Loucy (cell line): Measurements from ENCODE around the gene HMX2.
"Not testable (repeated sequence)": the region's sequence is repeated elsewhere in the genome, so short reads cannot be mapped to it uniquely, and the experiment has no call there.

ENCODE experiments used
- H2AFZ ChIP-seq: fragments of 200-600 bp; sonication (generic); 2 replicates; pipeline ENCODE4 v1.6.0; 2016; ENCODE audit warnings: antibody characterized with exemption, mild to moderate bottlenecking, low read length, moderate library complexity
- H3F3A ChIP-seq: fragments of 200-600 bp; 2 replicates; pipeline ENCODE4 v1.6.0; 2016; ENCODE audit warnings: antibody characterized with exemption, low read depth, mild to moderate bottlenecking
- H3K27me3 ChIP-seq: fragments of 200-600 bp; sonication (generic); 2 replicates; pipeline ENCODE4 v1.6.1; 2014; ENCODE audit warnings: low read length, mild to moderate bottlenecking; ENCODE audit not compliant: insufficient read depth, poor library complexity, severe bottlenecking
- H3K36me3 ChIP-seq: fragments of 200-600 bp; sonication (generic); 2 replicates; pipeline ENCODE4 v1.6.1; 2016; ENCODE audit warnings: low read length; ENCODE audit not compliant: insufficient read depth
- H3K4me1 ChIP-seq: fragments of 200-600 bp; sonication (generic); 2 replicates; pipeline ENCODE4 v1.5.1; 2014; ENCODE audit warnings: low read length, mild to moderate bottlenecking; ENCODE audit not compliant: insufficient read depth, poor library complexity, severe bottlenecking
- H3K4me2 ChIP-seq: fragments of 200-600 bp; sonication (generic); 2 replicates; pipeline ENCODE4 v1.6.0; 2014; ENCODE audit warnings: antibody characterized with exemption, low read length, low read depth, mild to moderate bottlenecking; ENCODE audit not compliant: poor library complexity, severe bottlenecking
- H3K4me3 ChIP-seq: fragments of 200-600 bp; sonication (generic); 2 replicates; pipeline ENCODE4 v1.5.1; 2014; ENCODE audit warnings: low read length, mild to moderate bottlenecking, mixed read lengths; ENCODE audit not compliant: poor library complexity, severe bottlenecking
- H3K79me2 ChIP-seq: fragments of 200-600 bp; sonication (generic); 2 replicates; pipeline ENCODE4 v1.6.1; 2014; ENCODE audit warnings: low read length; ENCODE audit not compliant: insufficient read depth
- H3K9ac ChIP-seq: fragments of 200-600 bp; sonication (generic); 2 replicates; pipeline ENCODE4 v1.6.0; 2014; ENCODE audit warnings: mild to moderate bottlenecking, low read depth, low read length, moderate library complexity; ENCODE audit not compliant: poor library complexity, severe bottlenecking
- H3K9me2 ChIP-seq: fragments of 200-600 bp; sonication (generic); replicated peaks from 2 replicates; pipeline ENCODE4 v1.6.1; 2016; ENCODE audit warnings: low read depth, low read length, mixed read lengths
- H3K9me3 ChIP-seq: fragments of 200-600 bp; sonication (generic); 2 replicates; pipeline ENCODE4 v1.6.1; 2014; ENCODE audit warnings: mild to moderate bottlenecking, antibody characterized with exemption, low read length, low read depth; ENCODE audit not compliant: insufficient read depth
- H4K20me1 ChIP-seq: fragments of 200-600 bp; sonication (generic); 2 replicates; pipeline ENCODE4 v1.6.0; 2014; ENCODE audit warnings: antibody characterized with exemption, low read length, mild to moderate bottlenecking; ENCODE audit not compliant: insufficient read depth, poor library complexity, severe bottlenecking
- EZH2phosphoT487 ChIP-seq: fragments of 200-600 bp; IDR thresholded peaks from 2 replicates; pipeline ENCODE4 v1.6.1; 2018; ENCODE audit warnings: antibody characterized with exemption, mild to moderate bottlenecking, moderate library complexity, borderline replicate concordance
- TF ChIP-seq, protein P1 (sequence below): fragments of 200-600 bp; sonication (generic); conservative IDR thresholded peaks from 2 replicates; pipeline ENCODE4 v1.5.1; 2014; ENCODE audit warnings: mild to moderate bottlenecking, antibody characterized with exemption, low read length

Gene HMX2

DNA sequence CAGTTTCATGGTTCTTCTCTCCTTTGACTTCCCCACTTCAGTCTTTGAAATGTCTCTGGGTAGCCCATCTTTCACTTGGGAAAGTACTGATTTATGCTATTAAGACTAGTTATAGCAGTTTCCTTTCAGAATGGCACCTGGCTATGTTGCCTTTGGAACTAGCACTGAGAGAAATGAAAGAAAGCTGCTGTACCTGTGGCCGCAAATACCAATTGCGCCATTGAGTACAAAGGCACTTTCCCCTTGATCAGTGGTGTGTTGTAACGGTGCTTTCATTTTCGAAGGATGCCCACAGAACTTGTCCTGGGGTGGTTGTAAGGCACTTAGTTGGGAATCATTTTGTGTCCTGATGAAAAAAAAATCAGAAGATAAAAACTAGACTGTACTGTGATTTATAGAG lies 23.0 kb downstream of the HMX2 start:
- H3K9me2 ChIP-seq = no peaks in the 10 kb centered on the region
- H3K4me1 ChIP-seq = no peaks in the 10 kb centered on the region
- peaks cover 46% of the 10 kb centered on the region; the same call in 1 of the 2 replicates for H3K79me2 ChIP-seq
- no peak overlapping the region for H3K9ac ChIP-seq
- H2AFZ ChIP-seq = no peak overlapping the region
- no peaks in the 10 kb centered on the region for H3F3A ChIP-seq
- H3K4me3 ChIP-seq = no peak overlapping the region
- peaks cover 49% of the 10 kb centered on the region for H3K36me3 ChIP-seq
- no peak for TF ChIP-seq EZH2phosphoT487
- TF ChIP-seq, protein P1, sequence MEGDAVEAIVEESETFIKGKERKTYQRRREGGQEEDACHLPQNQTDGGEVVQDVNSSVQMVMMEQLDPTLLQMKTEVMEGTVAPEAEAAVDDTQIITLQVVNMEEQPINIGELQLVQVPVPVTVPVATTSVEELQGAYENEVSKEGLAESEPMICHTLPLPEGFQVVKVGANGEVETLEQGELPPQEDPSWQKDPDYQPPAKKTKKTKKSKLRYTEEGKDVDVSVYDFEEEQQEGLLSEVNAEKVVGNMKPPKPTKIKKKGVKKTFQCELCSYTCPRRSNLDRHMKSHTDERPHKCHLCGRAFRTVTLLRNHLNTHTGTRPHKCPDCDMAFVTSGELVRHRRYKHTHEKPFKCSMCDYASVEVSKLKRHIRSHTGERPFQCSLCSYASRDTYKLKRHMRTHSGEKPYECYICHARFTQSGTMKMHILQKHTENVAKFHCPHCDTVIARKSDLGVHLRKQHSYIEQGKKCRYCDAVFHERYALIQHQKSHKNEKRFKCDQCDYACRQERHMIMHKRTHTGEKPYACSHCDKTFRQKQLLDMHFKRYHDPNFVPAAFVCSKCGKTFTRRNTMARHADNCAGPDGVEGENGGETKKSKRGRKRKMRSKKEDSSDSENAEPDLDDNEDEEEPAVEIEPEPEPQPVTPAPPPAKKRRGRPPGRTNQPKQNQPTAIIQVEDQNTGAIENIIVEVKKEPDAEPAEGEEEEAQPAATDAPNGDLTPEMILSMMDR = no peak
- H3K4me2 ChIP-seq = no peak overlapping the region
- no peaks in the 10 kb centered on the region for H3K27me3 ChIP-seq
- H4K20me1 ChIP-seq = peaks cover 17% of the 10 kb centered on the region
- no peaks in the 10 kb centered on the region for H3K9me3 ChIP-seq

DNA sequence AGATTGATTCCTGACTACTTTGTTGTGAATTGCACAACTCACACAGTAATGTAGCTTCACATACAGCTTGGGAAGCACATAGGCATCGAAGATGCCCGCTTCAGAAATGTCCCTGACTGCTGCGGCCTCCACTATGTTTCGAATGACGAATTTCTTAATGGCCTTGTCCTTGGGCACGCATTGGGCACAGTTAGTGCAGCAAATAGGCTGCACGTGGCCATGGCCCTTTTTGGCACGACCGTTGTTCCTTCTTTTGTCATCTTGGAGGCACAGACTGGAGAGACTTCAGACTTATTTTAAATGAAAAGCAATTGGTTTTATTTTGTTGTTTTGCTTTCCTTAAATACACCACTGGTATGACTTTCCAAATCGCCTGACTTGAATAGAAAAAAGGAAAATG lies 23.7 kb downstream of the HMX2 start:
- Histone ChIP-seq H3K36me3 (peaks cover 49% of the 10 kb centered on the region), H4K20me1 (peaks cover 11% of the 10 kb centered on the region), H3K79me2 (peaks cover 39% of the 10 kb centered on the region; the same call in 1 of the 2 replicates)
- not testable (repeated sequence) for H3F3A ChIP-seq, H3K9me3 ChIP-seq, H3K9me2 ChIP-seq, H3K9ac ChIP-seq, H3K4me3 ChIP-seq, H3K4me2 ChIP-seq, H3K27me3 ChIP-seq, H3K4me1 ChIP-seq, H2AFZ ChIP-seq

DNA sequence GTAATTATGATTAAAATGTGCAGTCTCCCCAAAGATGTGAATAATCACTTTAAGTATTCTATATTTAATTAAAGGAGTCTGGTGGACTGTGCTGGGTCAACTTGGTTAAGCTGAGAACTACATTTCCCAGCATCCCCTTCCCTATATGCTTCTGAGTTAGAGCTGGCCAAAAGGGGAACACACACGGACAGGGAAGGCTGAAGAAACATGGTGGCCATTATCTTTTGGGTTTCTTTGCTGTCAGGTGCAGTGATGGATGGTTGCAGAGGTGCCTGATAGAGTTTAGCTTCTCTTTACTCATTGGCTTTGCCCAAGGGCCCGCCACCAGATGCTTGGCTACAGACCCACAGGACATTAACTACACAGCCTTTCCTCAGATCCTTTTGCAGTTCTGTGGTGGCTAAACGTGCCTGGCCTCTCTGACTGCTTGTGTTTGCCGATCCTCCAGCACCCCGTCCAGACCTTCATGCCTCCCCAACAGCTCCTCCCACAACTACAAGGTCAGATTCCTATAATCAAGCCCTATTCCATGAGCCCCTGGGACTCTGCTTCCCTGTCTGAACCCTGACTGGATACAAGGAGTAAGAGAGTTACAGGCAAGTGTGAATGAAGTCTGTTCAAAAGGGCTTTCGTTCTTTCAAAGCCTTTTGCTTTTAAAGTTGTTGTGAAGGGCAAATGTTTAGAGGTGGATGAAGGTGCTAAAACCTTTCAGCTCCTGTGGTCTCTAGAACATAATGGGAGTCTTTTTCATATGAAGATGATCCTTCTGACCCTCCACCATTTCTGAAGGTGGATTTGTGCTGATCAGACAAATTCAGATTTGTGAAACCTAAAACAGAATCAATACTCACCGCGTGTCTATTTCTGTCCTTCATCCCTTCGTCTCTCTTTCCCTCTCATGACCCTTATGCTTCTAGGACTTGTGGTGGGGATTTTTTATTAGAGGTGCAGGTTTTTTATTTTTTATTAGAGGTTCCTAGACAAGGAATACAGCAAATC lies 27.8 kb downstream of the HMX2 start:
- Histone ChIP-seq H3K79me2 (peaks cover 4% of the 10 kb centered on the region; the same call in 1 of the 2 replicates), H3K36me3 (peaks cover 31% of the 10 kb centered on the region)

DNA sequence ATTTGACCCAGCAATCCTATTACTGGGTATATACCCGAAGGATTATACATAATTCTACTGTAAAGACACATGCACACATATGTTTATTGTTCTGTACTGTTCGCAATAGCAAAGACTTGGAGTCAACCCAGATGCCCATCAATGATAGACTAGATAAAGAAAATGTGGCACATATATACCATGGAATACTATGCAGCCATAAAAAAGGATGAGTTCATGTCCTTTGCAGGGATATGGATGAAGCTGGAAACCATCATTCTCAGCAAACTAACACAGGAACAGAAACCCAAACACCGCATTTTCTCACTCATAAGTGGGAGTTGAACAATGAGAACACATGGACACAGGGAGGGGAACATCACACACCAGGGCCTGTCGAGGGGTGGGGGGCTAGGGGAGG lies 30.5 kb downstream of the HMX2 start:
- H3K4me2 ChIP-seq, H3K9me3 ChIP-seq: not testable (repeated sequence)

More for the DNA sequence above, 27.8 kb downstream of the HMX2 start:
- Histone ChIP-seq H3K4me2 (no peak overlapping the region), H3K4me1 (no peaks in the 10 kb centered on the region), H3K9me2 (no peaks in the 10 kb centered on the region), H3K27me3 (no peaks in the 10 kb centered on the region), H3K9me3 (no peaks in the 10 kb centered on the region), H3K9ac (no peak overlapping the region), H4K20me1 (no peaks in the 10 kb centered on the region), H2AFZ (no peak overlapping the region), H3K4me3 (no peak overlapping the region), H3F3A (no peaks in the 10 kb centered on the region)
- TF ChIP-seq, protein P1 = no peak
- no peak for TF ChIP-seq EZH2phosphoT487

More for the DNA sequence above, 30.5 kb downstream of the HMX2 start:
- not testable (repeated sequence) for H3K4me3 ChIP-seq, H3K79me2 ChIP-seq, H3K27me3 ChIP-seq, H3K9me2 ChIP-seq, H2AFZ ChIP-seq, H3F3A ChIP-seq, H3K4me1 ChIP-seq, H3K9ac ChIP-seq, H4K20me1 ChIP-seq
- peaks cover 28% of the 10 kb centered on the region for H3K36me3 ChIP-seq
